NK-92 (cell line): ENCODE results near the gene STX8.
"Not testable (repeated sequence)": the region's sequence is repeated elsewhere in the genome, so short reads cannot be mapped to it uniquely, and the experiment has no call there.

Experiments used
- DNase-seq: peaks from one replicate; lab custom pipeline; 2025; ENCODE audit not compliant: unreplicated experiment; lab: John Stamatoyannopoulos, UW

The STX8 gene

DNA sequence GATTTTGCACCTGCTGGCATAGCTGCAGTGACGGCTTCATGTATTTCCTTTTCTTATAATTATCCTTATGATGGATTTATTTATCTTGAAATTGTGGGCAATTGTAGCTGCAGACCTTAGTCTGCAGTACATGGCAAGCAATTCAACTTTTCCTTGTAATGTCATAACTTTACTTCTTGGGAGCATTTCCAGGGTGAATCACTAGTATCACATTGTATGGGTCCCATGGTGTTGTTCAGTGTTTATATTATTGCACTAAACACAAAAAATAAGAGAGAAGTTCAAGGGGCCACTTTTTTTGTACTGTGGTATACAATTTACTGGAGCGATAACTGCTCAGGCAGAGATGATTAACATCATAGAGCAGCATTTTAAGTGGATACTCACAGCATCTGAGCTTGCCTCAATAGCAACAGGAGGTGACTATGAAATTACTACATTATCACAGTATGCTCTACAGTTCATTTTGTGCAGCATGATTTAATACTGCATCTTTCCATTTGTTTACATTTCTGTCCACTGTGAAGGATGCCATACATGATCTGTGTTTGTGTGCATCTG, 169.5 kb downstream of the STX8 start:
- no peak for DNase-seq

DNA sequence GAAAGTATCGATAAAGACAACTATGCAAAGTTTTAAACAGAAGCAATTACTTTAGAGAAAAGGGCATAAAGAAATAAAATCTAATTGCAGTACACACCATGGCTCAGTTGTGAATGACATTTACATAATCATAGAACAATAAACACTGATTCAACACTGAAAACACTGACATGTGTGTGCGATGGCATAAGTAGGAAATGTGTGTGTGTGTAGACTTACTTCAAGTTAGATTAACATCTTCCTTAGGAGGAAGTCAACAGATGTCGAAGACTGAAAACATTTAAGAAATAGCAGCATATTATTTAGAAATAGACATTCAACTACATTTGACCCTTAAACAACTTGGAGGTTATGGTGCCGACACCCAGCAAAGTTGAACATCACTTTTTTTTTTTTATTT, 172.4 kb downstream of the STX8 start:
- no peak for DNase-seq

DNA sequence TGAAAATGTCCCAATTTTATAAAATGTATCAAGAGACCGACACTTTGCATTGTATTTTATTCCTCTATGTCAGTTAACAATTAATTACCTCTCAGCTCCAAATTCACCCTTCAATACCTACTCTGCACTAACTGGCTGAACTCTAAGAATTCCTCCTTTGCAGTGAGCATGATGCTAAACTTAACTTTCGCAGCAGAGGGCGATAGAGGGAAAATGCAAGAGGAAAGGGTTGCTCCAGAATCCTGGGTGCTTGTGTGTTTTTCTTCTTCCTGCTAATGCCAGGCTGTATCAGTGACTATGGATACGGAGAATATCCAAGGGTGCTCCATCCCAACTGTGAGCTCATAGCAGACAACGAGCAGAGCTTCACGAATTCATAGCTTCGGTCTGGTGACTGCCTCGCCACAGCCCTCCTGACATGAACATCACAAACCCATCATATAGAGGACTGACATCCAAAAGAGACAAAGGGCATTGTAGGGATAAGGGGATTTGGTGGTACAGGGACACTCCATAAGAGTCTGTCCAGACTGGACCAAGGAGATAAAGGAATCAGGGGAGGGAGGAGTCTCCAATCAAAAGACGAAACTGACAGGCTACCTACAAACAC, 172.9 kb downstream of the STX8 start:
- no peak for DNase-seq

DNA sequence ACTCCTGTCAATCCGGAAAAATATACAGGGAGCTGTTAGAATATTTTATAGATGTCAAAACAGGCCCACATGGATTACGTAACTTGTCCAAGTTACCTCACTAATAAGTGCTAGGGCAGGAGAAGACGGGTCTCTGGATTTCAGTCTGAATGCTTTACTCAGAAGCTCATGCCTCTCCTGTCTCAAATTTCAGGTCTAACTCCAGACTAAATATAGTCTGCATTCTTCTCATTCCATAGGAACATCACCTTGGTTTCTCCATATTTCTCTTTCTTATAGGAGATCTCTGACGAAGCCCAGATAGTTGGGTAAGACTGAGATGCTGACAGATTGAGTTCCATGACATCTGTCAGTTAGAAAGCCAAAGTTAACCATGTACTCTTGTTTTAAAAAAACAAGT, 174.2 kb downstream of the STX8 start:
- DNase-seq: no peak

DNA sequence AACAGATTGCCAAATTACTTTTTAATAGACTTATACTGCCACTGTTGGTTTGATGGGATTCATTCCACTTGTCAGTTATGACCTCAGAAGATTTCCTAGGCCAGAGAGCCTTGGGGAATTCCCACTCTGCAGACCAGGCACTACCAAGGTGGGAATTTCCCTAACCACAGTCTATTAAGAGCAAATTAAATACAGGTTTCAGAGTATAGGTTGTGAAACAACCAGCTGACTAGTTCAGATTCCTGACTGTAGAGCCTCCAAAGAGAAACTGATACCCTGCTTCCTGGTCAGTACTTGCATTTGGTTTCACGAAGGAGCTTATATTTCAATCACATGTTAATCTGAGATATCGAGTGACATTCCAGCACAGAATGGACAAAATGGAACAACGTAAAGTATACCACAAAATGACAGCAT, 186.5 kb downstream of the STX8 start:
- no peak for DNase-seq

DNA sequence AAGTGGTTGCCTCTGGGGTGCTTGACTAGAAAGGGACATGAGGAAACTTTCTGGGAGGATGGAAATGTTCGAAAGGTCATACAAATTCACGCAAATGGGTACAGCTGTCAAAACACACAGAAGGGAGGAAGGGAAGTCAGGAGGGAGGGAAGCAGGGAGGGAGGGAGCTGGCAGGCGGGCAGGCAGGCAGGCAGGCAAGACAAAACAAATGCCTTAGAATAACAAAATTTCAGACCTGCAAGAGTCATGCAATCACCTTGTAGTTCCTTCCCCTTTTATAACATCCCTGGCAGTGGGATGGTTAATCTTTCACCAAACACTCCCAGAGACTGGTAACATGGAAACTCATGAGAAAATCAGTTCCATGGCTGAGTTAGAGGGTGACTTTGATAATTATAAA, 189.2 kb downstream of the STX8 start:
- no peak for DNase-seq

DNA sequence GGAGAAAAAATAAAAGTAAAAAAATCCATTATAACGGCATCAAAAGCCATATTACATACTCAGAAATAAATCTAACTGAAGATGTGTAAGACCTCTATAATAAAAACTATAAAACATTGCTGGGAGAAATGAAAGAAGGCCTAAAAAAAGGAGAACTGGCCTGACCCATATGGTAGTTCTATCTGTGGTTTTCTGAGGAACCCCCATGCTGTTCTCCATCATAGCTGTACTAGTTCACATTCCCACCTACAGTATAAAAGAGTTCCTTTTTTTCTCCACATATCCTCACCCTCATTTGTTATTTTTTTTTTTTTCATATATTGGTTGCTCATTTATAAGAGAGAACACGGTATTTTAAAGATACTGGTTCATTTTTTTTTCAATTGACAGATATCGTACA, 191.8 kb downstream of the STX8 start:
- no peak for DNase-seq

DNA sequence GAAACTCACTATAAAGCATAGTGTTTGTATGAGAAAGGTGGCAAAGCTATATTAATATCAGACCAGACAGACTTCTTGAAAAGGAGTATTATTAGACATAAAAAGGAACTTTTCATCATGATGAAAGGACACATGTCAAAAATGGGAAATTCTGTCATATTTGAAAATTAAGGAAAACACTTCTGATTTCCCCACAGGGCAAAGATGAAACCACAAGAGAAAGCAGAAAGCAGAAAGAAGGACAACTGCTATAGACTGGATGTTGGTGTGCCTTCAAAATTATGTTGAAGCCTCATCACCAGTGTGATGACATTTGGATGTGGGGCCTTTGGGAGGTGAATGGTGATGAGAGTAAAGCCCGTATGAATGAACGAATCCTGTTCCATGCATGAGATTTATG, 193.0 kb downstream of the STX8 start:
- no peak for DNase-seq

DNA sequence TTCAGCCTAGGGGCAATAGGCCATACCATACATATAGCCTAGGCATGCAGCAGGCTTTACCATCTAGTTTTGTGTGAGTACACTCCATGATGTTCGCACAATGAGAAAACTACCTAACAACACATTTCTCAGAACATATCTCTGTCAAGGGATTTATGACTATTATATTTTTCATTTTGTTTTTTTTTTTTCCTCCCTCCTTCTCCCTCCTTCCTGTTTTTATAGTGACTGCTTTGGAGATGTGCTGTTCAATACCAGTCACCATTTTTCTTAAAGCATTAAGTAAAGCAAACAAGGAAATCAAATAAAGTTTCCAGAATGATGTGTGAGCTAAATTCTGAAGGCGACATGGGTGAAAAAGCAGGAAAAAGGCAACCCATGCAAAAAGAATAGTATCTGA, 194.6 kb downstream of the STX8 start:
- no peak for DNase-seq

DNA sequence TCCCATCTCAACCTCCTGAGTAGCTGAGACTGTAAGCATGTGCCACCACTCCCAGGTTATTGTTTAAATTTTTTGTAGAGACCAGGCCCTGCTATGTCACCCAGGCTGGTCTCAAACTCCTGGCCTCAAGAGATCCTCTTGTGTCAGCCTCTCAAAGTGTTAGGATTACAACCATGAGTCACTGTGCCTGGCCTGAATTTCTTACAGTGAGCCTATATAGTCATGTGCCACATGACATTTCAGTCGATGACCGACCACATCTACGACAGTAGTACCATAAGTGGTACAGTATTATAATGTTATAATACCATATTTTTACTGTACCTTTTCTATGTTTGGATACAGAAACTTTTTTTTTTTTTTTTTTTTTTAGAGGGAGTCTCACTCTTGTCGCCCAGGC, 195.3 kb downstream of the STX8 start:
- DNase-seq: no peak

DNA sequence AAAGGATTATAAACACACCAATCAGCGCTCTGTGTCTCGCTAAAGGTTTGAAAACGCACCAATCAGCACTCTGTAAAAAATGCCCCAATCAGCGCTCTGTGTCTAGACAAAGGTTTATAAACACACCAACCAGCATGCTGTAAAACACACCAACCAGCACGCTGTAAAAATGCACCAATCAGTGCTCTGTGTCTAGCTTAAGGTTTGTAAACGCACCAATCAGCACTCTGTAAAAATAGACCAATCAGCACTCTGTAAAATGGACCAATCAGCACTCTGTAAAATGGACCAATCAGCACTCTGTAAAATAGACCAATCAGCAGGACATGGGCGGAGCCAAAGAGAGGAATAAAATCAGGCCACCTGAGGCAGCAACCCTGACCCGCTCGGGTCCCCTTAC, 199.4 kb downstream of the STX8 start:
- DNase-seq: not testable (repeated sequence)

DNA sequence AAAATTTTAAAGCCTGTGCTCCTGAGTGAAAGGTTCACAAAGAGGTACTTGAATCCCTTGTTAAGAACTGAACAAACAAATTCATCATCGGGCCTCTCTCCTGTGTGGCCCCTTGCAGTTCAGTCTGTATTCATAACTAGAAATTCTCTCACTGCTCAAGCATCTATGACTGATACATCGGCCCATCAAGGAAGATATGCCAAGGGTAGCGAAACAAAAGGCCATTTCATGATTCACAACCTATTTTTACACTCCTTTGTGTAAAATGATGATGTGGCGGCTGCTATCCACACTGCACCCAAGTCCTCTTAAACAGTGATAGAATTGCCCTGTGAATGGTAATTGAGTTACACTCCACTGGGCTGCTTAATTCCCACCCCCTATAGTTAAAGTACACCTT, 204.6 kb downstream of the STX8 start:
- no peak for DNase-seq

DNA sequence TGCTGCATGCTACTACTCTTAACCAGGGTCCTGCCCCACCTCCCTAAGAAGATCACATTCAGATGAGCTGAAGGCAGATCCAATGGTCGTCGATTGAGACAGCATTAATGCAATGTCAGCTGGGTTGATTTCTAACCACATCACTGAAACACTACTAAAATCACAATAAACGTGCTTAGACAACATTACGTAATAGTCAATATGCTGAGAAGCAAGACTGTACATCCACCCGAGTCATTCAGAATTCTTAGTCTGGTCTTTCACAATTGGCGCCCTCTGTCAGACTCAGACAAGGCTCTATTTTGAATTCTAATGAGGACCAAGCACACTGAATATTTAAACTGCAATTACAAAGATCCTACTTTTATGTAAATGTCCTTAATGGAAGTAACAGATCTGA, 205.2 kb downstream of the STX8 start:
- no peak for DNase-seq

DNA sequence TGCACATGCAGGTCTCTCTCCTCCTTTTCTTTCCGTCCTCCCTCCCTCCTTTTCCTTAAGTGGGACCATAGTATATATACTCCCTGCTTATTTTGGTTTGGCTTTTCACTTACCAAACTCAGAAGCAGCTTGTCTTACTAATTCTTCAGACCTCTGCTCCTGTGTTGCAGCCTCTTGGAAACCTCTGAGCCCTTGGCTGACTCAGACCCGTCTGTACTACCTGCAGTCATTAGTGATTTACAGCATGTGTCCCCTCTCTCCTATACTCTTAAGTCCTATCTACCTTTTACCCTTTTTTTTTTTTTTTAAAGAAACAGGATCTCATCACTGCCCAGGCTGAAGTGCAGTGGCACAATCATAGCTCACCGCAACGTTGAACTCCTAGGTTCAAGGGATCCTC, 207.0 kb downstream of the STX8 start:
- DNase-seq: no peak

DNA sequence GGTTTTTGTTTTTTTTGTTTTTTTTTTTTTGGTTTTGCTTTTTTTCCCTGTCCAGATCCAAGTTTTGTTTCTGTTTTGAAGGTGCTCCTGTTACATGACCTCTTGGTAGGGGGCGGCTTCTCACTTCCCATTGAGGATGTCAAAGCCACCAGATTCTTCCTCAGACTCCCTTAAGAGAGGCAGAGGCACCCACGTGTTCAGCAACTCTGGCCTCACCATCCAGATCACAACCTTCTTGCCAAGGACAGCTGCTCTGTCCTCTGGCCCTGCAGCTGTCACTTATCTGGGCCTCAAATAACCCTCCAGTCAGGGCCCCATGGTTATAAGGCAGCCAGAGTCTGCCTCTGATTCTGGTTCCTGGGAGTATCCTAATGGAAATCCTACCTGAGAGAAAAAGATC, 208.5 kb downstream of the STX8 start:
- no peak for DNase-seq

DNA sequence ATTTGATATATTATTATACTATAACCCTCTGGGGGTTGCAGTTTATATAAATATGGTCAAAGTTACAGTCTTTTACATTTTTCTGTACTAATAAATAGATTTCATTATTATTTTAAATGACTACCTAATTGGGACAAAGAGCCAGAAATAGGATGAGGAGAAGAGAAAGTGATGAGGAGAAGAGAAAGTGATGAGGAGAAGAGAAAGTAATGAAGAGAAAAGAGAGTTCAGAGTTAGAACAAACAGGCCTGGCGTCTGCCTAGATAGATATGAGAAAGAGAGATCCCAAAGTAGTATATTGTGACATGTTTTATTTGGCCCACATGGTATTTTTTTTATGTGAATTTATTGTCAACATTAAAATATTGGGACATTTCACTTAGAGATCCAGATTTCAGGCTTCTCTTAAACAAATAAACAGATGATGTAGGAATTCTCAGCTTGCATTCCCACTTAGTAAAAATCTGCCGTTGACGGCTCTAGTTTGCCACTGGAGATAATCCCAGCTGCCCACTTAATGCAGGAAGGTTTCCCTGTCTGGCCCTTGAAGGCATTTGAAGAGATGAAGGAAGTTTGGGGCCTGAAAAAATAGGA, 210.7 kb downstream of the STX8 start:
- no peak for DNase-seq

DNA sequence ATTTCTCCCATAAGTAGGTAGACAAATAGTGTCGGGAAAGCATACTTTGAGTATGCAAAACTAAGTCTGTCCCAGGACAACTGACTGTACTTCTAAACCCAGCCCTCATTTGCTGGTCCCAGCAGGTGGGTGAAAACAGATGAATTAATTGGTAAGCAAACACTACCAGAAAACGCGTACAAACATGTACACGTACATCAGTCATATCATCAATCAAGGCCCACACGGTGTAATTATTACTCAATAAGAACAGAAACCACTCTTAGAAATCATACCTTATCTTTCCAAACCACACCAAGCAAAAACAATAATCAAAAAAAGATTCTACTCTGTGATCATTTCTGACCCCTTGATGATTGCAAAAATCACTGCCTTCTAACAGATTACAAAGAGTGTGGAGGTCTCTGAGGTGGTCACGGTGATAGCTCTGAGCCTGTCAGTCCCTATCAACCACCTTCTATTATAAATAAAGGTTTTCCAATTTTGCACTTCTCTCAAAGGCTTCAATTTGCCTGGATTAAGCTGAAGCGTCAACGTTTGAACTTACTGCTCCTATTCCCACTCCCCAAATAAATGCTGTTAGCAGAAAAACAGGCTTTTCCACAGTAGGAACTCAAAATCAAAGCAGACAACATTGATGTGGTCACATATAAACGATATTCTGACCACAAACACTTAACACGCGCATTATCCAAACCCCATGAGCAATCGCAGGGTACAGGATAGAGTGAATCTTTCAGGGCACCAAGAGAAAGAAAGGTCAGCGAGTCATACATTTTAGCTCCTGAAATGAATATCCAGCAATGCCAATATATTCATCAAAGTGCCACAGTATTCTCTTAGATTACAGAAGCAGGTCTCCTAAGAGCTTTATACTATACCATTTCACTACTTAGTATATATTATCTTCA, 211.9 kb downstream of the STX8 start:
- no peak for DNase-seq

DNA sequence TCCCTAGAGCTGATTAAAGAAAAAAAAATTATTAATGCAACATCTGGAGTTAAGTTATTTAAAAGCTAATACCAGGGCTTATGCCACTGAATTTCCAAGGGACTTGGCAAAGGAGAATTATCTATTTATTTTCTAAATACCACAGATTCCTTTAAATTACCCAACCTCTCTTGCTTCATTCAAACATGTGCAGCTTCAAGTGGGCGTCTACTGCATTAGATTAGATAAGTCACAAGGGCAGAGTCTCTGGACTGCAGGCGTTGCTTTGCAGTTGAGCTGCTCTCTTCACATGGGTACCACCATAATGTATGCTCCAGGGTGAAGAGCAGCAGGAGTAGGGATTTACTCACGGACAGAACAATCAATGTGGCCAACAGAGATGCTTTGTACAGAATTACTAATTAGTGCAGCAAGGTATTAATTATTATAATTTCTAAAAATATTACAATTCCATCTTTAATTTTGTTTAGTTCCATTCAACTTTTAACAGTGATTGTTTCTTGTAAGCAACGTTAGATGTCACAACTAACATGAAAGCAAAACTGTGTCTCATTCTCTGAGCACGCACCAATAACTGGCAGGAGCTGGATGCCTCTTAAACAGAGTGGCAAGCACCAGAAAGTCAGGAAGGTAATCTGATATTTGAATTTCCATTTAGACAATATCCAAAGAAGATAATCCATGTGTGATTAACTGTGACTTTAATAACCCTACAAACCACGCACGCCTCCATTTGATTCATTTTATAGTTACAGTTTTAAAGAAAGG, 214.2 kb downstream of the STX8 start:
- DNase-seq: no peak

DNA sequence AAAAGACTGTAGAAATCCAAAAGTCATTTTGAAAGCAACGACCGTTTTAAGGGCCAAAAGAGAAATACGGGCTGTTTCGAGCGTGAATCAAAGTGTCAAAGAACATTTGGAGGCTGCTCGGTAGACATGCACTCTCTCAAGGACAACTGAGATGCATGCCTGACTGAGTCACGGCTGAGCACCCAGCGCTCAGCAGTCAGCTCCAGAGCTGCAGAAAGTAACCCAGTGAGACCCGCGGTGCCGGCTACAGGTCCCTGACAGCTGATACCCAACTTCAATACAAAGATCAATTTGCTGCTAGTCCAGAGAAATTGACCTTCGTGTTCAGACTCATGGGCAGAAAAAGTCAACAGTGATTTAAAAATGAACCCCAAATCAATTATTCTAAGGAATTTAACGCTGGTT, 214.9 kb downstream of the STX8 start:
- DNase-seq: no peak

DNA sequence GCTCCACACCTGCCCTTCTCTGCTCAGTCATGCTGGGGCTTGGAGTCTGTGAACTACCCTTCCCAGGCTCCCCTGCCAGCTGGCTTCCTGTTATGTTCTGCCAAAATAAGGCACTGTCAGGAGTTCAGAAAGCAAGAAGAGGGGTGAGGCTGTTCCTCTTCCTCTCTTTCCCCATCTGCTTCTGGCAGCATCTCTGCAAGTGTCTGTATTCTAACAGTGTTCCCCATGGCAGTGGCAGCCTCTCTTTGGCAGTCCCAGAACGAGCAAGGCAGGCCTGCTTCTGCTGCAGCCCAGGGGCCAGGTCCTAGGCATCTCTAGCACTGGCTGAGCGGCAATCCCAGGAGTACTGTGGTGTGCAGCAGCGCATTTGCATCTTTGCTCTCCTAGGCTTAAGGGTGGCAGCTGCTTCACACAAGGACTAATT, 219.1 kb downstream of the STX8 start:
- DNase-seq: no peak

DNA sequence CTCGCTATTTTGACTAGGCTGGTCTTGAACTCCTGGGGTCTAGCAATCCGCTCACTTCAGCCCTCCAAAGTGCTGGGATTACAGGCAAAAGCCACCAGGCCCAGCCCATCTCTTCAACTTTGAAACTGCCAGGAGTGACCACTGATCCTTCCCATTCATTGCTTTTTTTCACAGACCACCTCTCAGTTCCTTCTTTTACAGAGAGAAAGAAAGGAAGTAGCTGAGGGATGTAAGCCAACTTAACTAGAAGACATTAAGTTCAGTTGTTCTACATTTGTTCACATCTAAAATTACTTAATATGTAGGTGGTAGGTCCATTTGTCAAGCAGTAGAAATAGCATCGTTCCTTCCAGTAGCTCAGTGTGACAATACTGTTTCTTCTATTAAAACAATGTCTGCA, 219.8 kb downstream of the STX8 start:
- DNase-seq: no peak
